OCI-LY7 (cell line): Measurements from ENCODE around the gene PCDHGA5. TPM values are rescaled to one million over a fixed set of nuclear protein-coding genes. Genes with fewer than 3 reads are reported as not detected.
"Not testable (repeated sequence)": the region's sequence is repeated elsewhere in the genome, so short reads cannot be mapped to it uniquely, and the experiment has no call there.

Experiments used
- BruUV-seq: library from RNA; stranded (reverse); fragments of 400-500 nt; replicated peaks from 2 replicates; lab custom pipeline; 2021; lab: Mats Ljungman, UMichigan
- CTCF ChIA-PET: fragments of 300-600 bp; sonication (Branson Sonifier 250); formaldehyde crosslinking; loops from one replicate; lab custom pipeline; 2022; ENCODE audit warnings: antibody characterized with exemption; ENCODE audit not compliant: unreplicated experiment; lab: Charles Lee
- POLR2A ChIA-PET: fragments of 300-600 bp; sonication (Branson Sonifier 250); formaldehyde crosslinking; loops from one replicate; lab custom pipeline; 2022; ENCODE audit warnings: antibody characterized with exemption; lab: Charles Lee
- DNase-seq: peaks from one replicate; pipeline ENCODE4 v3.0.0-alpha.2; 2015; ENCODE audit warnings: low spot score
- H2AFZ ChIP-seq: fragments of 200-600 bp; sonication (generic), shearing (Covaris generic); 2 replicates; pipeline ENCODE4 v1.6.1; 2014; ENCODE audit warnings: mild to moderate bottlenecking, antibody characterized with exemption, low read length, moderate library complexity
- H3K27ac ChIP-seq: fragments of 200-600 bp; sonication (generic); 2 replicates; pipeline ENCODE4 v1.5.1; 2014; ENCODE audit warnings: mixed run types, low read depth, mild to moderate bottlenecking, moderate library complexity, low read length, inconsistent platforms; ENCODE audit not compliant: poor library complexity, severe bottlenecking
- H3K36me3 ChIP-seq: fragments of 200-600 bp; sonication (generic); 2 replicates; pipeline ENCODE4 v1.6.1; 2014; ENCODE audit warnings: mild to moderate bottlenecking, antibody characterized with exemption, low read length, moderate library complexity, mixed read lengths; ENCODE audit not compliant: insufficient read depth
- H3K4me1 ChIP-seq: fragments of 200-600 bp; sonication (generic); 2 replicates; pipeline ENCODE4 v1.5.1; 2014; ENCODE audit warnings: mild to moderate bottlenecking, low read length; ENCODE audit not compliant: insufficient read depth, poor library complexity, severe bottlenecking
- H3K4me2 ChIP-seq: fragments of 200-600 bp; sonication (generic); 2 replicates; pipeline ENCODE4 v1.6.1; 2014; ENCODE audit warnings: mild to moderate bottlenecking, low read length
- H3K4me3 ChIP-seq: fragments of 200-600 bp; sonication (generic); 2 replicates; pipeline ENCODE4 v1.5.1; 2014; ENCODE audit warnings: mild to moderate bottlenecking, low read depth, low read length; ENCODE audit not compliant: poor library complexity, severe bottlenecking
- H3K79me2 ChIP-seq: fragments of 200-600 bp; sonication (generic); 2 replicates; pipeline ENCODE4 v1.6.1; 2016; ENCODE audit warnings: low read depth, mild to moderate bottlenecking, low read length, moderate library complexity, mixed read lengths; ENCODE audit not compliant: insufficient read depth
- H3K9me2 ChIP-seq: fragments of 200-600 bp; sonication (generic); 2 replicates; pipeline ENCODE4 v1.6.1; 2016; ENCODE audit warnings: mild to moderate bottlenecking, low read length, mixed read lengths; ENCODE audit not compliant: insufficient read depth
- H3K9me3 ChIP-seq: fragments of 200-600 bp; sonication (generic); 2 replicates; pipeline ENCODE4 v1.6.1; 2014; ENCODE audit warnings: mild to moderate bottlenecking, mixed run types, low read length, mixed read lengths
- H4K20me1 ChIP-seq: fragments of 200-600 bp; sonication (generic); 2 replicates; pipeline ENCODE4 v1.6.1; 2014; ENCODE audit warnings: mild to moderate bottlenecking, antibody characterized with exemption, low read length, moderate library complexity, mixed read lengths; ENCODE audit not compliant: insufficient read depth
- CTCF ChIP-seq: fragments of 200-600 bp; sonication (generic); conservative IDR thresholded peaks from 2 replicates; pipeline ENCODE4 v1.5.1; 2014; ENCODE audit warnings: mild to moderate bottlenecking, antibody characterized with exemption, low read length, moderate library complexity, mixed read lengths
- EZH2phosphoT487 ChIP-seq: fragments of 200-600 bp; sonication (generic); IDR thresholded peaks from 2 replicates; pipeline ENCODE4 v1.6.1; 2018; ENCODE audit warnings: low read depth, borderline replicate concordance, mild to moderate bottlenecking, mixed run types, antibody characterized with exemption, low read length, moderate library complexity, mixed read lengths
- intact Hi-C: fragments of 100-400 bp; cut with micrococcal nuclease; formaldehyde crosslinking; loops from one replicate; pipeline ENCODE4 v1.10.0; 2022; ENCODE audit not compliant: unreplicated experiment
- total RNA-seq, 2 experiments: library from RNA; depleted of rRNA in 1 of 2; stranded (reverse); fragments of >200 nt in 1 of 2; shearing (Covaris generic) in 1 of 2; gene quantifications; 2 replicates each; pipeline ENCODE4 v1.2.3, GENCODE V29; 2014 to 2022

Gene PCDHGA5
- total RNA-seq, 2 experiments from 2014 or later: 4.9 to 5.2 TPM

DNA sequence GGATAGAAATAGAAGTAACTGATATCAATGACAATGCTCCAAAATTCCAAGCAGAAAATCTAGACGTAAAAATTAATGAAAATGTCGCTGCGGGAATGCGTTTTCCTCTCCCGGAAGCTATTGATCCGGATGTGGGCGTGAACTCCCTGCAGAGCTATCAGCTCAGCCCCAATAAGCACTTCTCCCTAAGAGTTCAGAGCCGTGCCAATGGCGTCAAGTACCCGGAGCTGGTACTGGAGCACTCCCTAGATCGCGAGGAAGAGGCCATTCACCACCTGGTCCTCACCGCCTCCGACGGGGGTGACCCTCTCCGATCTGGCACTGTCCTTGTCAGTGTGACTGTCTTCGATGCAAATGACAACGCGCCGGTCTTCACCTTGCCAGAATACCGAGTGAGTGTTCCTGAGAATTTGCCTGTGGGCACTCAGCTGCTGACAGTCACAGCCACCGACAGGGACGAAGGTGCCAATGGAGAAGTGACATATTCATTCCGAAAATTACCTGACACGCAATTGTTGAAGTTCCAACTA, 49.6 kb downstream of the PCDHGA5 start:
- no peak for TF ChIP-seq CTCF
- no peak for TF ChIP-seq EZH2phosphoT487
- H3K4me1 ChIP-seq: no peaks in the 10 kb centered on the region
- no TSS peak for BruUV-seq
- peak overlapping the region; percentile 37; the same call in 1 of the 2 replicates for H3K4me2 ChIP-seq
- no peaks in the 10 kb centered on the region for H4K20me1 ChIP-seq
- H3K9me3 ChIP-seq: no peaks in the 10 kb centered on the region
- DNase-seq: no peak
- no peaks in the 10 kb centered on the region for H3K36me3 ChIP-seq
- POLR2A ChIA-PET: interaction anchor here (0.9 to 2.2 kb wide), 2 partner anchors 63 to 150 kb away, joined by 3 to 6 read pairs; no protein-coding TSS in a partner anchor
- H3K27ac ChIP-seq: no peak overlapping the region
- intact Hi-C loops: loop anchor here (5.0 kb wide), 1 partner anchor 56 kb away; the partner anchor contains the start of genes PCDHGA4 and PCDHGB2
- H3K79me2 ChIP-seq: no peaks in the 10 kb centered on the region
- H3K4me3 ChIP-seq: no peak overlapping the region
- CTCF ChIA-PET: interaction anchor here (0.9 to 1.7 kb wide), 3 partner anchors 51 to 150 kb away, joined by 3 to 8 read pairs (median 4); no protein-coding TSS in a partner anchor
- H2AFZ ChIP-seq: no peak overlapping the region
- no peaks in the 10 kb centered on the region for H3K9me2 ChIP-seq

DNA sequence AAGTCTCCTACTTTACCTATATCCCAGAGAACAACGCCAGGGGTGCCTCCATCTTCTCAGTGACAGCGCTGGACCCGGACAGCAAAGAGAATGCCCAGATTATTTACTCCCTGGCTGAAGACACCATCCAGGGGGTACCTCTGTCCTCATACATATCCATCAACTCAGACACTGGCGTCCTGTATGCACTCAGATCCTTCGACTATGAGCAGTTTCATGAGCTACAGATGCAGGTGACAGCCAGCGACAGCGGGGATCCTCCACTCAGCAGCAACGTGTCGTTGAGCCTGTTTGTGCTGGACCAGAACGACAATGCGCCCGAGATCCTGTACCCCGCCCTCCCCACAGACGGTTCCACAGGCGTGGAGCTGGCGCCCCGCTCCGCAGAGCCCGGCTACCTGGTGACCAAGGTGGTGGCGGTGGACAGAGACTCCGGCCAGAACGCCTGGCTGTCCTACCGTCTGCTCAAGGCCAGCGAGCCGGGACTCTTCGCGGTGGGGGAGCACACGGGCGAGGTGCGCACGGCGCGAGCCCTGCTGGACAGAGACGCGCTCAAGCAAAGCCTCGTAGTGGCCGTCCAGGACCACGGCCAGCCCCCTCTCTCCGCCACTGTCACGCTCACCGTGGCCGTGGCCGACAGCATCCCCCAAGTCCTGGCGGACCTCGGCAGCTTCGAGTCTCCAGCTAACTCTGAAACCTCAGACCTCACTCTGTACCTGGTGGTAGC, 50.7 kb downstream of the PCDHGA5 start:
- H3K79me2 ChIP-seq, H4K20me1 ChIP-seq, H3K9me3 ChIP-seq, BruUV-seq, H3K27ac ChIP-seq, H3K4me3 ChIP-seq, H3K4me1 ChIP-seq, H3K36me3 ChIP-seq, H2AFZ ChIP-seq, H3K4me2 ChIP-seq, H3K9me2 ChIP-seq, DNase-seq: not testable (repeated sequence)
- intact Hi-C loops: loop anchor here (5.0 kb wide), 1 partner anchor 57 kb away; the partner anchor contains the start of genes PCDHGA4 and PCDHGB2
- POLR2A ChIA-PET: interaction anchor here (0.7 kb wide), 1 partner anchor 479 kb away, joined by 10 read pairs; no protein-coding TSS in a partner anchor
- CTCF ChIA-PET: interaction anchor here (1.7 kb wide), 1 partner anchor 149 kb away, joined by 8 read pairs; no protein-coding TSS in a partner anchor

DNA sequence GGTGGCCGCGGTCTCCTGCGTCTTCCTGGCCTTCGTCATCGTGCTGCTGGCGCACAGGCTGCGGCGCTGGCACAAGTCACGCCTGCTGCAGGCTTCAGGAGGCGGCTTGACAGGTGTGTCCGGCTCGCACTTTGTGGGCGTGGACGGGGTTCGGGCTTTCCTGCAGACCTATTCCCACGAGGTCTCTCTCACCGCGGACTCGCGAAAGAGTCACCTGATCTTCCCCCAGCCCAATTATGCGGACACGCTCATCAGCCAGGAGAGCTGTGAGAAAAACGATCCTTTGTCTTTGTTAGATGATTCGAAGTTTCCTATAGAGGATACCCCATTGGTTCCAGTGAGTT, 51.3 kb downstream of the PCDHGA5 start:
- H3K4me2 ChIP-seq, H3K36me3 ChIP-seq, H3K4me1 ChIP-seq, intact Hi-C loops, H3K4me3 ChIP-seq, H3K27ac ChIP-seq, DNase-seq, H2AFZ ChIP-seq, H3K9me3 ChIP-seq, CTCF ChIA-PET, H4K20me1 ChIP-seq, H3K9me2 ChIP-seq, H3K79me2 ChIP-seq, BruUV-seq: not testable (repeated sequence)
- POLR2A ChIA-PET: interaction anchor here (0.7 kb wide), 1 partner anchor 479 kb away, joined by 10 read pairs; no protein-coding TSS in a partner anchor

Other genes with a start within 250 kb of the PCDHGA5 start
Only the 30 nearest of the 36 such genes appear.
- gene PCDHB9, start 177.0 kb upstream of the PCDHGA5 start, total RNA-seq (2014; rRNA removed; shearing (Covaris generic)): 0.06 TPM in 1 of 2 replicates, not detected in the other
- 0.33 TPM in 1 of 2 replicates, not detected in the other for gene PCDHB9, start 177.0 kb upstream of the PCDHGA5 start, total RNA-seq (2022)
- gene PCDHB10, start 171.8 kb upstream of the PCDHGA5 start, total RNA-seq (2014; rRNA removed; shearing (Covaris generic)): 0.08 TPM in 1 of 2 replicates, not detected in the other
- gene PCDHB10, start 171.8 kb upstream of the PCDHGA5 start, total RNA-seq (2022): not detected in 2 replicates
- not detected in 2 replicates for gene PCDHB11, start 164.5 kb upstream of the PCDHGA5 start, total RNA-seq (2014; rRNA removed; shearing (Covaris generic))
- not detected in 2 replicates for gene PCDHB11, start 164.5 kb upstream of the PCDHGA5 start, total RNA-seq (2022)
- not detected in 2 replicates for gene PCDHB12, start 155.4 kb upstream of the PCDHGA5 start, total RNA-seq (2014; rRNA removed; shearing (Covaris generic))
- gene PCDHB12, start 155.4 kb upstream of the PCDHGA5 start, total RNA-seq (2022): not detected in 2 replicates
- gene PCDHB13, start 150.2 kb upstream of the PCDHGA5 start, total RNA-seq (2014; rRNA removed; shearing (Covaris generic)): 0.22 TPM in 1 of 2 replicates, not detected in the other
- gene PCDHB13, start 150.2 kb upstream of the PCDHGA5 start, total RNA-seq (2022): not detected in 2 replicates
- 0.22 TPM in 1 of 2 replicates, not detected in the other for gene PCDHB14, start 140.8 kb upstream of the PCDHGA5 start, total RNA-seq (2014; rRNA removed; shearing (Covaris generic))
- not detected in 2 replicates for gene PCDHB14, start 140.8 kb upstream of the PCDHGA5 start, total RNA-seq (2022)
- gene PCDHB15, start 118.8 kb upstream of the PCDHGA5 start, total RNA-seq (2014; rRNA removed; shearing (Covaris generic)): not detected in 2 replicates
- not detected in 2 replicates for gene PCDHB15, start 118.8 kb upstream of the PCDHGA5 start, total RNA-seq (2022)
- 0.16 and 0.95 TPM in 2 replicates for gene SLC25A2, start 60.1 kb upstream of the PCDHGA5 start, total RNA-seq (2014; rRNA removed; shearing (Covaris generic))
- gene SLC25A2, start 60.1 kb upstream of the PCDHGA5 start, total RNA-seq (2022): 0.70 and 1.6 TPM in 2 replicates
- 115 and 126 TPM in 2 replicates for gene TAF7, start 43.4 kb upstream of the PCDHGA5 start, total RNA-seq (2014; rRNA removed; shearing (Covaris generic))
- 103 and 113 TPM in 2 replicates for gene TAF7, start 43.4 kb upstream of the PCDHGA5 start, total RNA-seq (2022)
- 1.3 and 1.8 TPM in 2 replicates for gene PCDHGA1, start 33.6 kb upstream of the PCDHGA5 start, total RNA-seq (2014; rRNA removed; shearing (Covaris generic))
- gene PCDHGA1, start 33.6 kb upstream of the PCDHGA5 start, total RNA-seq (2022): 1.7 and 1.9 TPM in 2 replicates
- 0.19 and 0.51 TPM in 2 replicates for gene PCDHGA2, start 25.4 kb upstream of the PCDHGA5 start, total RNA-seq (2014; rRNA removed; shearing (Covaris generic))
- 0.74 and 1.1 TPM in 2 replicates for gene PCDHGA2, start 25.4 kb upstream of the PCDHGA5 start, total RNA-seq (2022)
- 0.21 and 0.25 TPM in 2 replicates for gene PCDHGA3, start 20.3 kb upstream of the PCDHGA5 start, total RNA-seq (2014; rRNA removed; shearing (Covaris generic))
- gene PCDHGA3, start 20.3 kb upstream of the PCDHGA5 start, total RNA-seq (2022): 0.36 and 0.65 TPM in 2 replicates
- 2.8 and 4.1 TPM in 2 replicates for gene PCDHGB1, start 14.1 kb upstream of the PCDHGA5 start, total RNA-seq (2014; rRNA removed; shearing (Covaris generic))
- 2.8 and 3.0 TPM in 2 replicates for gene PCDHGB1, start 14.1 kb upstream of the PCDHGA5 start, total RNA-seq (2022)
- 1.9 and 3.5 TPM in 2 replicates for gene PCDHGA4, start 9.1 kb upstream of the PCDHGA5 start, total RNA-seq (2014; rRNA removed; shearing (Covaris generic))
- gene PCDHGA4, start 9.1 kb upstream of the PCDHGA5 start, total RNA-seq (2022): 1.8 and 1.9 TPM in 2 replicates
- gene PCDHGB2, start 4.2 kb upstream of the PCDHGA5 start, total RNA-seq (2014; rRNA removed; shearing (Covaris generic)): 8.3 and 9.3 TPM in 2 replicates
- gene PCDHGB2, start 4.2 kb upstream of the PCDHGA5 start, total RNA-seq (2022): 9.2 and 10.9 TPM in 2 replicates
- gene PCDHGB3, start 6.1 kb downstream of the PCDHGA5 start, total RNA-seq (2014; rRNA removed; shearing (Covaris generic)): 3.5 and 5.8 TPM in 2 replicates
- 6.1 and 6.3 TPM in 2 replicates for gene PCDHGB3, start 6.1 kb downstream of the PCDHGA5 start, total RNA-seq (2022)
- gene PCDHGA6, start 9.7 kb downstream of the PCDHGA5 start, total RNA-seq (2014; rRNA removed; shearing (Covaris generic)): 6.3 and 7.2 TPM in 2 replicates
- gene PCDHGA6, start 9.7 kb downstream of the PCDHGA5 start, total RNA-seq (2022): 5.5 and 6.2 TPM in 2 replicates
- 4.7 and 6.4 TPM in 2 replicates for gene PCDHGA7, start 18.6 kb downstream of the PCDHGA5 start, total RNA-seq (2014; rRNA removed; shearing (Covaris generic))
- gene PCDHGA7, start 18.6 kb downstream of the PCDHGA5 start, total RNA-seq (2022): 5.6 TPM in 2 replicates
- 8.7 and 9.3 TPM in 2 replicates for gene PCDHGB4, start 23.5 kb downstream of the PCDHGA5 start, total RNA-seq (2014; rRNA removed; shearing (Covaris generic))
- gene PCDHGB4, start 23.5 kb downstream of the PCDHGA5 start, total RNA-seq (2022): 6.5 and 6.9 TPM in 2 replicates
- 5.0 and 5.3 TPM in 2 replicates for gene PCDHGA8, start 28.5 kb downstream of the PCDHGA5 start, total RNA-seq (2014; rRNA removed; shearing (Covaris generic))
- 3.8 and 4.7 TPM in 2 replicates for gene PCDHGA8, start 28.5 kb downstream of the PCDHGA5 start, total RNA-seq (2022)
- 3.8 and 5.1 TPM in 2 replicates for gene PCDHGB5, start 33.8 kb downstream of the PCDHGA5 start, total RNA-seq (2014; rRNA removed; shearing (Covaris generic))
- 7.1 and 8.6 TPM in 2 replicates for gene PCDHGB5, start 33.8 kb downstream of the PCDHGA5 start, total RNA-seq (2022)
- 3.7 and 5.9 TPM in 2 replicates for gene PCDHGA9, start 38.6 kb downstream of the PCDHGA5 start, total RNA-seq (2014; rRNA removed; shearing (Covaris generic))
- 5.2 and 5.7 TPM in 2 replicates for gene PCDHGA9, start 38.6 kb downstream of the PCDHGA5 start, total RNA-seq (2022)
- gene PCDHGB6, start 43.9 kb downstream of the PCDHGA5 start, total RNA-seq (2014; rRNA removed; shearing (Covaris generic)): 3.2 and 4.7 TPM in 2 replicates
- gene PCDHGB6, start 43.9 kb downstream of the PCDHGA5 start, total RNA-seq (2022): 4.1 and 4.5 TPM in 2 replicates
- 2.7 and 4.9 TPM in 2 replicates for gene PCDHGA10, start 48.8 kb downstream of the PCDHGA5 start, total RNA-seq (2014; rRNA removed; shearing (Covaris generic))
- gene PCDHGA10, start 48.8 kb downstream of the PCDHGA5 start, total RNA-seq (2022): 3.4 and 3.9 TPM in 2 replicates
- 3.3 and 3.9 TPM in 2 replicates for gene PCDHGB7, start 53.5 kb downstream of the PCDHGA5 start, total RNA-seq (2014; rRNA removed; shearing (Covaris generic))
- 4.5 and 5.4 TPM in 2 replicates for gene PCDHGB7, start 53.5 kb downstream of the PCDHGA5 start, total RNA-seq (2022)
- 4.8 and 6.8 TPM in 2 replicates for gene PCDHGA11, start 56.9 kb downstream of the PCDHGA5 start, total RNA-seq (2014; rRNA removed; shearing (Covaris generic))
- 3.4 and 4.1 TPM in 2 replicates for gene PCDHGA11, start 56.9 kb downstream of the PCDHGA5 start, total RNA-seq (2022)
- 2.6 and 3.9 TPM in 2 replicates for gene PCDHGA12, start 66.3 kb downstream of the PCDHGA5 start, total RNA-seq (2014; rRNA removed; shearing (Covaris generic))
- 3.0 and 3.4 TPM in 2 replicates for gene PCDHGA12, start 66.3 kb downstream of the PCDHGA5 start, total RNA-seq (2022)
- gene PCDHGC3, start 111.8 kb downstream of the PCDHGA5 start, total RNA-seq (2014; rRNA removed; shearing (Covaris generic)): 20.4 and 27.2 TPM in 2 replicates
- 59.7 and 60.0 TPM in 2 replicates for gene PCDHGC3, start 111.8 kb downstream of the PCDHGA5 start, total RNA-seq (2022)
- 6.3 and 8.4 TPM in 2 replicates for gene PCDHGC4, start 120.9 kb downstream of the PCDHGA5 start, total RNA-seq (2014; rRNA removed; shearing (Covaris generic))
- gene PCDHGC4, start 120.9 kb downstream of the PCDHGA5 start, total RNA-seq (2022): 6.4 and 7.0 TPM in 2 replicates
- gene PCDHGC5, start 124.9 kb downstream of the PCDHGA5 start, total RNA-seq (2014; rRNA removed; shearing (Covaris generic)): 3.0 and 4.4 TPM in 2 replicates
- 5.0 and 5.4 TPM in 2 replicates for gene PCDHGC5, start 124.9 kb downstream of the PCDHGA5 start, total RNA-seq (2022)